ENCODE measurements around the gene BRF1.

The BRF1 gene

GRCh38 chr14:105247026-105247425 is 53.8 kb downstream of the BRF1 start:
- Histone ChIP-seq H3K36me3 (ENCODE audit: control insufficient read depth, insufficient read depth, low read length) (peaks cover 4% of the 10 kb centered on the region), H3K9me3 (ENCODE audit: control insufficient read depth, low read length) (no peaks in the 10 kb centered on the region), H3K4me1 (ENCODE audit: control insufficient read depth, insufficient read depth, low read length) (peaks cover 15% of the 10 kb centered on the region), H3K27me3 (ENCODE audit: control insufficient read depth, insufficient read depth, low read length) (no peaks in the 10 kb centered on the region), H3K4me3 (ENCODE audit: low read length) (no peak overlapping the region), H3K9ac (ENCODE audit: low read length) (no peak overlapping the region)

- Histone ChIP-seq H3K9ac (ENCODE audit: low read length) (no peak overlapping the region), H3K4me3 (ENCODE audit: low read length) (no peak overlapping the region), H3K9me3 (ENCODE audit: control insufficient read depth, low read length) (no peaks in the 10 kb centered on the region), H3K36me3 (ENCODE audit: control insufficient read depth, insufficient read depth, low read length) (no peaks in the 10 kb centered on the region), H3K27me3 (ENCODE audit: control insufficient read depth, insufficient read depth, low read length) (no peaks in the 10 kb centered on the region), H3K4me1 (ENCODE audit: control insufficient read depth, insufficient read depth, low read length) (peaks cover 9% of the 10 kb centered on the region)
Observed at GRCh38 chr14:105244334-105244733, 56.5 kb downstream of the BRF1 start.

GRCh38 chr14:105241641-105242040 is 59.2 kb downstream of the BRF1 start:
- Histone ChIP-seq H3K4me1 (ENCODE audit: control insufficient read depth, insufficient read depth, low read length) (no peaks in the 10 kb centered on the region), H3K36me3 (ENCODE audit: control insufficient read depth, insufficient read depth, low read length) (no peaks in the 10 kb centered on the region), H3K4me3 (ENCODE audit: low read length) (no peak overlapping the region), H3K9ac (ENCODE audit: low read length) (no peak overlapping the region), H3K9me3 (ENCODE audit: control insufficient read depth, low read length) (no peaks in the 10 kb centered on the region), H3K27me3 (ENCODE audit: control insufficient read depth, insufficient read depth, low read length) (no peaks in the 10 kb centered on the region)

- H3K27me3 ChIP-seq (ENCODE audit: control insufficient read depth, insufficient read depth, low read length): no peaks in the 10 kb centered on the region
- H3K4me3 ChIP-seq (ENCODE audit: low read length): no peak overlapping the region
- H3K9ac ChIP-seq (ENCODE audit: low read length): no peak overlapping the region
- no peaks in the 10 kb centered on the region for H3K36me3 ChIP-seq (ENCODE audit: control insufficient read depth, insufficient read depth, low read length)
- no peaks in the 10 kb centered on the region for H3K9me3 ChIP-seq (ENCODE audit: control insufficient read depth, low read length)
- H3K4me1 ChIP-seq (ENCODE audit: control insufficient read depth, insufficient read depth, low read length): no peaks in the 10 kb centered on the region
Observed at GRCh38 chr14:105240811-105241576, 59.8 kb downstream of the BRF1 start.

GRCh38 chr14:105229099-105229655 is 71.6 kb downstream of the BRF1 start:
- H3K36me3 ChIP-seq (ENCODE audit: control insufficient read depth, insufficient read depth, low read length): no peaks in the 10 kb centered on the region

GRCh38 chr14:105228562-105228961 is 72.2 kb downstream of the BRF1 start:
- H3K9ac ChIP-seq (ENCODE audit: low read length): no peak overlapping the region
- no peaks in the 10 kb centered on the region for H3K27me3 ChIP-seq (ENCODE audit: control insufficient read depth, insufficient read depth, low read length)
- H3K36me3 ChIP-seq (ENCODE audit: control insufficient read depth, insufficient read depth, low read length): no peaks in the 10 kb centered on the region
- H3K4me3 ChIP-seq (ENCODE audit: low read length): no peak overlapping the region
- H3K9me3 ChIP-seq (ENCODE audit: control insufficient read depth, low read length): no peaks in the 10 kb centered on the region
- no peaks in the 10 kb centered on the region for H3K4me1 ChIP-seq (ENCODE audit: control insufficient read depth, insufficient read depth, low read length)

More at GRCh38 chr14:105229099-105229655, 71.6 kb downstream of the BRF1 start:
- H3K27me3 ChIP-seq (ENCODE audit: control insufficient read depth, insufficient read depth, low read length): no peaks in the 10 kb centered on the region
- no peak overlapping the region for H3K4me3 ChIP-seq (ENCODE audit: low read length)
- H3K4me1 ChIP-seq (ENCODE audit: control insufficient read depth, insufficient read depth, low read length): no peaks in the 10 kb centered on the region
- no peak overlapping the region for H3K9ac ChIP-seq (ENCODE audit: low read length)
- no peaks in the 10 kb centered on the region for H3K9me3 ChIP-seq (ENCODE audit: control insufficient read depth, low read length)

- Histone ChIP-seq H3K9me3 (ENCODE audit: control insufficient read depth, low read length) (no peaks in the 10 kb centered on the region), H3K36me3 (ENCODE audit: control insufficient read depth, insufficient read depth, low read length) (no peaks in the 10 kb centered on the region), H3K4me1 (ENCODE audit: control insufficient read depth, insufficient read depth, low read length) (no peaks in the 10 kb centered on the region), H3K4me3 (ENCODE audit: low read length) (no peak overlapping the region), H3K27me3 (ENCODE audit: control insufficient read depth, insufficient read depth, low read length) (no peaks in the 10 kb centered on the region), H3K9ac (ENCODE audit: low read length) (no peak overlapping the region)
Observed at GRCh38 chr14:105227346-105227745, 73.5 kb downstream of the BRF1 start.

GRCh38 chr14:105226198-105226597 is 74.6 kb downstream of the BRF1 start:
- no peaks in the 10 kb centered on the region for H3K27me3 ChIP-seq (ENCODE audit: control insufficient read depth, insufficient read depth, low read length)
- no peaks in the 10 kb centered on the region for H3K36me3 ChIP-seq (ENCODE audit: control insufficient read depth, insufficient read depth, low read length)
- no peak overlapping the region for H3K9ac ChIP-seq (ENCODE audit: low read length)
- no peaks in the 10 kb centered on the region for H3K4me1 ChIP-seq (ENCODE audit: control insufficient read depth, insufficient read depth, low read length)
- H3K9me3 ChIP-seq (ENCODE audit: control insufficient read depth, low read length): no peaks in the 10 kb centered on the region
- no peak overlapping the region for H3K4me3 ChIP-seq (ENCODE audit: low read length)

- no peaks in the 10 kb centered on the region for H3K4me1 ChIP-seq (ENCODE audit: control insufficient read depth, insufficient read depth, low read length)
- H3K4me3 ChIP-seq (ENCODE audit: low read length): no peak overlapping the region
- H3K9ac ChIP-seq (ENCODE audit: low read length): no peak overlapping the region
- H3K9me3 ChIP-seq (ENCODE audit: control insufficient read depth, low read length): no peaks in the 10 kb centered on the region
- H3K27me3 ChIP-seq (ENCODE audit: control insufficient read depth, insufficient read depth, low read length): no peaks in the 10 kb centered on the region
- no peaks in the 10 kb centered on the region for H3K36me3 ChIP-seq (ENCODE audit: control insufficient read depth, insufficient read depth, low read length)
Observed at GRCh38 chr14:105224845-105225570, 75.8 kb downstream of the BRF1 start.

- Histone ChIP-seq H3K27me3 (ENCODE audit: control insufficient read depth, insufficient read depth, low read length) (no peaks in the 10 kb centered on the region), H3K9me3 (ENCODE audit: control insufficient read depth, low read length) (no peaks in the 10 kb centered on the region), H3K36me3 (ENCODE audit: control insufficient read depth, insufficient read depth, low read length) (no peaks in the 10 kb centered on the region), H3K9ac (ENCODE audit: low read length) (no peak overlapping the region), H3K4me1 (ENCODE audit: control insufficient read depth, insufficient read depth, low read length) (no peaks in the 10 kb centered on the region), H3K4me3 (ENCODE audit: low read length) (no peak overlapping the region)
Observed at GRCh38 chr14:105223770-105224544, 76.8 kb downstream of the BRF1 start.

GRCh38 chr14:105223260-105223659 is 77.5 kb downstream of the BRF1 start:
- Histone ChIP-seq H3K9me3 (ENCODE audit: control insufficient read depth, low read length) (no peaks in the 10 kb centered on the region), H3K4me1 (ENCODE audit: control insufficient read depth, insufficient read depth, low read length) (no peaks in the 10 kb centered on the region), H3K9ac (ENCODE audit: low read length) (no peak overlapping the region), H3K4me3 (ENCODE audit: low read length) (no peak overlapping the region), H3K27me3 (ENCODE audit: control insufficient read depth, insufficient read depth, low read length) (no peaks in the 10 kb centered on the region), H3K36me3 (ENCODE audit: control insufficient read depth, insufficient read depth, low read length) (no peaks in the 10 kb centered on the region)

Data from mucosa of stomach (tissue), 1 donor.